NCI-H748 treated with DMSO at 0.1 percent for 48 hours (cell line): Measurements from ENCODE around the gene MYBBP1A.

ENCODE experiments used
- DNase-seq: peaks from one replicate; lab custom pipeline; 2025; lab: John Stamatoyannopoulos, UW

The MYBBP1A gene

DNA sequence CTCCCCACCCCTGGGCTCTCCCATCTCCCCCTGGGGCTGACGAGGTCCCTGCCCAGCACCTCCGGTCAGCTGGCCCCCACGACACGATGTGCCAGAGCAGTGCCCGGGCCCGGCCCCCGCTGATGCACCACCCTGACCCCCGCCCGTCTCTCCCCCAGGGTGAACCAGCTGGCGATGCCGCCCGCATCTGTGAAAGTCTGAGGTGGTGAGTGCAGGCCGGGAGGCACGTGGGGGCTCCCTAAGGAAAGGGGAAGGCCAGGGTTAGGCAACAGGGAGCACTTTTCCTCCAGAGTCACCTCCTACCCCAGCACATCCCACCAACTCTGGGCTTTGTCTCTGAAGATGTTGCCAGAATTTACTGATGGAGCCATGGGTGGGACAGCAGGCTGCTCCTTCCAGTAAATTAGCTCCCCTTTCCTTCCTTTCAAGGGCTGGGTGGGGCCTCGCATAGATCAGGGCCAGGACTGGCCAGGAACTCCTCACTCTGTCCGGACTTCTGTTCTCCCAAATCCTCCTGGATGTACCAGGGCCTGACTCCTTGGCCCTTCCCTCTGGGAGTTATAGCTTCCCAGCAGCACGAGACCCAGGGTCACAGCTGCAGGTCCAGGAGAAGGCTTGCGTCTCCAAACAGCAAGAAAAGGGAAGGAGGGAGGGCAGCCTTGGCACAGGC, 18.3 kb downstream of the MYBBP1A start:
- DNase-seq = no peak

DNA sequence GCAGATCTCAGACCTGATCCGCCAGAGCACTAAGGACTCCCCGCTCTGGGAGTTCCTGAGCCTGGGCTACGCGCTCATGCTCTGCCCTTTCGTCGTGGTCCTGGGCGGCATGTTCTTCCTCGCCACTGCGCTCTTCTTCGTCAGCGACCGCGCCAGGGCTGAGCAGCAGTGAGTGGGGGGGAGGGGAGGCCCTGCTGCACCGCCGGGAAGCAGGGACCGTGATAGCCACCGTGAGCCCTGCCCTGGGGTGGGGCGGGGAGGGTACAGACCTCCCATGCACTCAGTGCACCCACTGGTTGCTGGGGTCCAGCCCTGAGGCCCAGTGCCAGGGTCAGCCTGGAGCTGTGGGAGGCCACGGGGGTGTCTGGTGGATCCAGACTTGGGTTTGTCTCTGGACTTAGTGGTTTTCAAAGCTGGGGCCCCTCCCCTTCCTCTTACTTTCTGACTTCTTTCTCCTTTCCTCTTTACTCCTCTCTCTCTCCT, 18.9 kb downstream of the MYBBP1A start:
- DNase-seq = no peak

DNA sequence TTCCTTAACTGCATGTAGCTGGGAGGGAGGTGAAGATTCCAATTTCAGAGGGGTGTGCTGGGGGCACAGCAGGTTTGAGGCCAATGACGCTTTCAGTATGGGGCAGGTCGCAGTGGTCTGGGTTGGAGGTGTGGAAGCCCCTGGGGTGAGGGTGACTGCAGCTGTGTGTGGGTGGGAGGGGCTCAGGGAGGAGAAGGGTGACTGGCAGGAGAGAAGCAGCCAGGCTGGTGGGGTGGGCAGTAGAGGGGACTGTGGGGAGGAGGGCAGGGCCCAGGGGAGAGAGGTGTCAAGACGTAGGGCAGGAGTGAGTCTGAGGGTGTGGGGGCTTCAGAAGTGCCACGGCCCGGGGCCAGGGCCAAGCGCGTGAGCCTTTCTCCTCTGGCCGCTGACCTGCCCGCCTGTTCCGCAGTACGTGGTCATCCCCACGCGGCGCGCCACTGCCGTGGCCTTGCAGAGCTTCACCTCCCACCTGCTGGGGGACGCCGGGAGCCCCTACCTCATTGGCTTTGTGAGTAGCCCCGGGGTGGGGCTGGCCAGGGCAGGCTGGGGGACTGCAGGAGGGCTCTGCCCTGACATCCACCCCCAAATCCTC, 19.4 kb downstream of the MYBBP1A start:
- DNase-seq = no peak

DNA sequence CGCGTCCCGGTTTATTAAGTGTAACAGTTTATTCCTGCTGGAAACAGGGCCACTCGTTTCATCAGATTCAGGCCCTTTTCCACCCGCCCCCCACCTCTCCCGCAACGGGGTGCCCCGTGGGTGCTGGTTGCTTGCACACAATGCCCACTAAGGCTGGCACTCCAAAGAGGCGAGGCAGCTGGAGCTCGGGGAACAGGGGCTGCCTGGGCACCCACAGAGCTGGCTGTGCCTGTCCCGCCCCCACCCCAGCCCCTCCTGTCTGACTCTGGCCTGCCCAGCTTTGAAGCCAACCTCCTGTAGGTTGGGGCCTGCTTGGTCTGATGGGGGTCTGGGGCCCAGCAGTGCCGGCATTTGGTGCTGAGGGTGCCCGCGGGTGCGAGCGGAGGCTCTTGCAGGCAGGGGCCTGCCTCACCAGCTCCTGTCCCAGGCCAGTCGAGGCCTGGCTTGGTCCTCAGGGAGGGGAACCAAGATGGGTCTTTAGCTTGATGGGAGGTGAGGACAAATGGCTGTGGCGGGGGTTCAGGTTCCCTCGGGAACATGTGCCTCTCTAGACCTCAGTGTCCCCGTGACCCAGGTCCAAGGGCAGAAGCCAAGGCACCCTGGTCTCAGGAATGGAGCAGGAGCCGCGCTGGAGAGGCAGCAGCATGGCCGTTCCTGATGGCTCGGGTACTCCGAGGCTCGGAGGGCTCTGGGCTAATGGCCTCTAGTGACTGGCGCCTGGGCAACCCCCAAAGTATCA, 20.1 kb downstream of the MYBBP1A start:
- DNase-seq = no peak

DNA sequence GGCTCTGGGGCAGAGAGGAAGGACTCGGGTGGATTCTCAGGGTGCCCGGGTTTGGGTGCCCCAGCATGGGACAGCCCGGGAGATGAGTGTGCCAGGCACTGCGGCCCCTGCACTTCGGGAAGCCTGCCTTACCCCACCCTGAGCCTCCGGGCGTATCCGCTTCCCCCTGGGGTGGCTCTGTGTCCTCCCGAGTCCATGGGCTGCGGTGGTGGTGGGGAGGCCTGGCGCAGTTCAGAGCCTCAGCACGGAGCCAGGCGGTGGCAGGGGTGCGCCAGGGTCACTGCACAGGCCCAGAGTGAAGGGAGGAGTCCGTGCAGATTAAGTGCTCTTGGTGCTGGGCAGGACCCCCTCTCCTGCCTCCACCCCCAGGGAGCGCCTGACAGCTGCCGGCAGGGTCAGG, 20.7 kb downstream of the MYBBP1A start:
- no peak for DNase-seq

DNA sequence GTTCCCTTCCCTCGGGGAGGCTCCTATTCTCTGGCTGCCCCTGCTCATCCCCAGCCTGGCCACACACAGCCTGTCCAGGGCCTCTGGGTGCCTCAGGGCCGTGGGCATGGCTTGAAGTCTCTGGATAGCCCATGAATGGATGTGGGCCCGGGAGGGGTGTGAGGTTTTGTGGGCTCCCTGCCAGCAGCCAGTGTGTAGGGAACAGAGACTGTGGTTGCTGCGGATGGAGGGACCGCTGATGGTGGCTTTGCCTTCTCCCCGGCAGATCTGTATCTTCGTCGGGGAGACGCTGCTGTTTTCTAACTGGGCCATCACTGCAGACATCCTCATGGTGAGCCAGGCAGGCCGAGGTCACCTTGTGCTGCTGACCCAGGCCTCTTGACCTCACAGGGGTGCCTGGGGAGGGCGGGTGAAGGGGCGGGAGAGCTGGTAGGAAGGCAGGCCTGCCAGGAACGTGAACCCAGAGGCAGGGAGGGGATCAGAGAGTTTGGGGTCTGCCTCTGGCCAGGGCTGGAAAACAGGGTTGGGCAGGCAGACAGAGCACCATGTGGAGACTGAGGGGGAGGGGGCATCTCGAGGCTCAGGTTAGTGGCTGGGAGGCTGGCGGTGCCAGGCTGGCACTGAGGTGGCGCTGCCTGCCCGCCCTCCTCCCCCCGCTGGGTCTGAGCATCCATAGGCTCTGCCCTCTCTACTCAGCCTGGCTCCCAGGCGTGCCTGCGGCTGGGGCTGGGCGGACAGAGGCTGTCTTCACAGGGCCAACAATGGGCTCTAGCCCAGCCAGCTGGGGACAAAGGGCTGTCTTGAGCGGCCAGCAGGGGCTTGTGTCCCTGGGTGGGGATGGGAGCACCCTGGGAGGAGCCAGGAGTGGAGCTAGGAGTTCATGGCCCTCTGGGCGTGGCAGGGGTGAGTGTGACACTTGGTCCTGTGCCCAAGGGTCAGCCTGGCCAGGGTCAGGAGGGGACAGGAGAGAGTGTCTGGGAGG, 21.4 kb downstream of the MYBBP1A start:
- no peak for DNase-seq

DNA sequence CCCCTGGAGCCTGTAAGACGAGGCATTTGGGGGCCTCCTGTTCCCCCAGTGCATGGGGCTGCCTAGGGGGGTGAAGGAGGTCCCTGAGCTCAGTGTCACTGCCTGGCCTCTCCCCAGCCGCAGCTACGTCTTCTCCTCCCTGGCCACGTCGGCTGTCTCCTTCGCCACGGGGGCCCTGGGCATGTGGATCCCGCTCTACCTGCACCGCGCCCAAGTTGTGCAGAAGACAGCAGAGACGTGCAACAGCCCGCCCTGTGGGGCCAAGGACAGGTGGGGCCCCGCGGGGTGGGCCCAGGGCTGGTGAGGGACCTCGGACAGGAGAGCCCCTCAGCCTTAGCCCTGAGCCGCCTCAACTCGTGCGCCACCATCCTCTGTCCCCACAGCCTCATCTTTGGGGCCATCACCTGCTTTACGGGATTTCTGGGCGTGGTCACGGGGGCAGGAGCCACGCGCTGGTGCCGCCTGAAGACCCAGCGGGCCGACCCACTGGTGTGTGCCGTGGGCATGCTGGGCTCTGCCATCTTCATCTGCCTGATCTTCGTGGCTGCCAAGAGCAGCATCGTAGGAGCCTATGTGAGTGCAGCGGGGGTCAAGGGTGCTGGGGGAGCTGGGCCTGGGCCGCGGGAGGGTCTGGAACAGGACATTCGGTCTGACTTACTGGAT, 22.2 kb downstream of the MYBBP1A start:
- no peak for DNase-seq

DNA sequence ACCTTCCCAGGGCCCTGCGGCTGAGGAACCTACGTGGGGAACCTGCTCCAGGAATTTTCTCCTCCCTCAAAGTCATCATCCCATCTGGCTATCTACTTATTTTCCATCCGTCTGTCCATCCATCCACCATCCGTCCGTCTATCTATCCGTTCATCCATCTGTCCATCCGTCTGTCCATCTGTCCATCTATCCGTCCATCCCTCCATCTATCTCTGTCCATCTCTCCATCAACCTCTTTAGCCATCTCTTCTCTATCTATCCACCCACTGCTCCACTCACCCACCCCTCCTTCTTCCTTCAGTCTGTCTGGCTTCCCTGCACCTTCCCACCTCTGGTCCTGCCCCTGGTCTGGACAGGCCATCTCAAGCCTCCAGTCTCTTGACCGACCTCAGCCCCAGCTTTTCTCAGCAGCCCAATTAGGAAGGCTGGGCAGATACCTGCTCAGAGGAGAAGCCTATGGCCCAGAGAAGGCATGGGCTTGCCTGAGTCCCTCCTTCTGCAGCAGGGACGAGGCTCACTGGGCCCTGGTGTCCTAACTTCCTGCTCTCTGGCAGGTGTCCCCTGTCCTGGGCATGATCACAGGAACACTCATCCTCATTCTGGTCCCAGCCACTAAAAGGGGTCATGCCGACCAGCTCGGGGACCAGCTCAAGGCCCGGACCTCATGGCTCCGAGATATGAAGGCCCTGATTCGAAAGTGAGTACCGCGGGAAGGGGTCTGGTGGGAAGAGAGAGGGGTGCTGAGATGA, 23.0 kb downstream of the MYBBP1A start:
- no peak for DNase-seq

DNA sequence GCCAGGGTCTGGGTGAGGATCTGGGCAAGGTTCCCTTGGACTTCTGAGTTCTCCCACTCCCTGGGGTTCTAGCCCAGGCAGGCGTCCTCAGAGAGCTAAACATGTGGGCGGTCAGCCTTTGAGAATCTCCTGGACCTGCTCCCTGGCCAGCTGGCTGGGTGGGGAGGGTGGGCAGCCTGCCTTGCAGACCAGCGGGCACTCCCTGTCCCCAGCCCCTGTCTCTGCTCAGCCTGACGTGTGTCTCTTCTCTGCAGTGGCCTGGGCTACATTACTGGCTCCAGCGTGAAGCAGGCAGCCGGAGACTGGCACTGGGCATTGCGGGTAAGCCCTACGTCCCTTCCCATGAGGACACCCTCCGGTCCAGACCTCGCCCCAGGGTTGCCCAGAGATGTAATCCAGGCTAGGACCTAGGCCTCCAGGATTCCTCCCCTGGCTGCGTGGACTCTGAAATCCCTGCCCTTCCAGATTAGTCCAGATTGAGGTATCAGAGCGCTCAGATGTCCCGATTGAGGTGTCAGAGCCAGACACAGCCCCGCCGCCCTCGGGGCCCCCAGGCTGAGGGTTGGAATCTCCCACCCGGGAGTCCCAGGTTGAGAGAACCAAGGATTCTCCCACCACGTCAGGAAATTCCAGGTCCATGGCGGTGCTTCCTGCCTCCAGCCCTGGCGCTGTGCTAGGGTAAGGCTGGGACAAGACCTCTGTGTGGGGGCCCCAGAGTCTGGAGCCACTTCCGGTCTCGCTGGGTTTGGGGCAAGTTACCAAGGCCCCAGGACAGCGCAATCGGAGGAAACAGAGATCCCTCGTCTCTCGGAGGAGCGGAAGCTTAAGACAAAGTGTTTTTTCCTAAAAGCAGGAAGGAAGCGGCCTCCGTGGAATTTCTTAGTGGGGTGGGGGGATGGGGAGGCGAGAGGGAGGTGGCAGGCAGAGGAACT, 24.1 kb downstream of the MYBBP1A start:
- no peak for DNase-seq

DNA sequence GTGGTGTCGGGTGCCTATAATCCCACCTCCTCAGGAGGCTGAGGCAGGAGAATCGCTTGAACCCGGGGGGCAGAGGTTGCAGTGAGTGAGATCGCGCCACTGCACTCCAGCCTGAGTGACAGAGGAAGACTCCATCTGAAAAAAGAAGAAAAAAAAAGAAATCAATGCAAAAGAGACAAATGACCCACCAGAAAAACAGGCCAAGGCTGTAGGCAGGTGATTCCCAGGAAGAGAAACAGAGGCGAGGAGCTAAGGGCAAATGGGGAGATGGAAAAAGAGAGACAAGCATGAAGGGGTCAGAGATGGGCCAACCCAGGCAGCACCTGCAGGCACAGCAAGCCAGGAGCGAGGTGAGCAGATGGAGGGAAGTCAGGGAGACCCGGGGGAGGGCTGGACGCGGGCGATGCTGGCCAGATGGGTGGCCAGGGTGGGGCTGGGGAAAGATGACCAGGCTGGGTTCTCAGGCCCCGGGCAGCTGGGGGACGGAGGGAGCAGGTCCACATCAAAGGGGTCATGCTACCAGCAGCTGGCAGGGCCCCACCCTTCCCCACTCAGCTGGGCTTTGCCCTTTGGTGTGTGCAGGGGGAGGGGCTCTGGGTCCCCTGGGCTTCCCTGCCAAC, 25.5 kb downstream of the MYBBP1A start:
- DNase-seq = no peak

DNA sequence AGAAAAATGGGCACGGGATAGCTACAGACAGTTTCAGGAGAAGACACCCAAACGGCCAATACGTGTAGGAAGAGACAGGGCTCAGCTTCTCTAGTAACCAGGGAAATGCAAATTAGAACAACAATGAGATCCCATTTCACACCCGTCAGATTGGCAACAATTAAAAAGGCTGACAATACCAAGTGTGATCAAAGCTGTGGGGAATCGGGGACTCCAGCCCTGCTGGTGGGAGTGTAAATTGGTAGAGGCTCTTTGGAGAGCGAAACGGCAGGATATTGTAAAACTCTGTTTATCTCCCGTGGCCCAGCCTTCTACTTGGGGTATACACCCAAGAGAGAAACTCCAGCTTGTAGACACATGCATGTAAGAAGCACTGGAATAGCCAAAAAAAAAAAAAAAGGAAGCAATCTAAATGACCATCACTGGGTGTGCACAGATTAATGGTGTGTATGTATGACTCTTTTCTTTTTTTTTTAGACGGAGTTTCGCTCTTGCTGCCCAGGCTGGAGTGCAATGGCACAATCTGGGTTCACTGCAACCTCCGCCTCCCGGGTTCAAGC, 27.5 kb downstream of the MYBBP1A start:
- no peak for DNase-seq

DNA sequence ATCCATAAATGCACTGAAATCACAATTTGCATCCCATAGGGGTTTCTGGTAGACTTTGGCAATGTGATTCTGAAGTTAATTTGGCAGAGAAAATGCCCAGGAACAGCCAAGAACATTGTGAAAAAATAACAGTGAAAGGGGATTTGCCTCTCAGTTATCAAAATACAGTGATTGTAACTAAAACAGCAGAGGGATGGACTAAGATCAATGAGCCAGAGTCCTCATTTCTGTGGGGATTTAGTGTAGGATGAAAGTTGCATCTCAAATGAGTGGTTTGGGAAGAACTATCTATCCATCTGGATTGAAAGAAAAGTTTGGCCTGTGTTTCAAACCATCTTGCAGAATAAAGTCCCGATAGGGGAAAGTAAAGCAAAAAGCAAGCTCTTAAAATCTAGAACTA, 28.1 kb downstream of the MYBBP1A start:
- DNase-seq = no peak

DNA sequence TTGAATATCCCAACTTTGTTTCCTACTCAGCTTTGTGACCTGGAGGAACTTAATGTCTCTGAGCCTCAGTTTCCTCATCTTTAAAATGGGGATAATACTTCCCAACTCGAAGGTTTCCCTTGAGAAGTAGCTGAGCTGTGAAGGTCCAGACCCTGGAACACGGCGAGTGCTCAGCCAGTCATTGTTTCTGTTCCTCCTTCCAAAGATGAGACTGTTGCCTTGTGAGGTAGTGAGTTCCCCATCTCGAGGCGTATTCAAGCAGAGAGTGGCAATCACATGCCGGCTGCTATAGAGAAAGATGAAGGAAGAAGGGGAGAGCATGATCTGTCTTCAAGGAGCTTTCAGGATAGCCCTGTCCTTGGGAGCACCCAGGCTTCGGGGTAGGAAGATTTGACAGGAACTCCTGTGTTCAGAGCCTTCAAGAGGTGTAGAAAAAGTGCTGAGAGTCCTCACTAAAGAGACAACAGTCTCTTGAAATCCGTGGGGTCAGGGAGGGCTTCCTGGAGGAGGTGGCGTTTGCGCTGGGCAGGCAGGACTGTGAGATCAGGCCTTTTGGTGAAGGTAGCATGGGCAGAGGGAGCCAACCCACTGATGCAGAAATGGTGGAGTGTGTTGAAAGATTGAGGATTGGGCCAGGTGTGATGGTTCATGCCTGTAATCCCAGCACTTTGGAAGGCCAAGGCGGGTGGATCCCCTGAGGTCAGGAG, 29.3 kb downstream of the MYBBP1A start:
- no peak for DNase-seq

DNA sequence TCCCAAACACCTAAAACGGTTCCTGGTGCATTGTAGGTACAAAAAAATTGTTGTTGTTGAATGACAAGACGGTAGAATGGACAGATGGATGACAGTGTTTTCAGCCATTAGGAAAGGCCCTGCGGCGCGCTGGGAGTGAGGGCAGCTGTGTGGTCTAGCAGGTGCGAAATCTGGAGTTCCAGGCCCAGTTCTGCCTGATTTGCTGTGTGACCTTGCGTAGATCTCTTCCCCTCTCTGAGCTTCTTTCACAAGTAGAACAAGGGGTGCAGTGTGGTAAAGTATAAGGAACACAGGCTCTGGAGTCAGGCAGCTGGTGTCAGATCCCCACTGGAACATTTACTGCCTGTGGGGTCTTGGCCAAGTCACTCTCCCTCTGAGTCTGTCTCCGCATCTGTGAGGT, 31.2 kb downstream of the MYBBP1A start:
- no peak for DNase-seq

DNA sequence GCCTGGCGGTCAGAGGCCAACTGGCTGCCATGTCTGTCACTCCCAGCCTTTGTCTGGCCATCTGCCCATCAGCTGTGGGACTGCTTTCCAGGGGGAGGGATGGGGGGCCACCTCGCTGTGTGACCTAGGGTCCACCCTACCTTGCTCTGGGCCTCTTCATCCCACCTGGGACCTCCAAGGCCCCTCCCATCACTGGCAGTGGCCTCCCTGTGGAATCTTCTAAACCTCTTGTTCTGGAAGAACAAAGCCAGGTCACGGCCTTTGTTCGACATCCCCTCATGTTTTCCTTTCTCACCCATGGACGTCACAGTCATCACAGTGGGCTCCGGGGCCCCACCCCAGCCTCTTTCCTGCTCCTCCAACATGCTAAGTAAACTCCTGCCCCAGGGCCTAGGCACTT, 32.5 kb downstream of the MYBBP1A start:
- DNase-seq = no peak

DNA sequence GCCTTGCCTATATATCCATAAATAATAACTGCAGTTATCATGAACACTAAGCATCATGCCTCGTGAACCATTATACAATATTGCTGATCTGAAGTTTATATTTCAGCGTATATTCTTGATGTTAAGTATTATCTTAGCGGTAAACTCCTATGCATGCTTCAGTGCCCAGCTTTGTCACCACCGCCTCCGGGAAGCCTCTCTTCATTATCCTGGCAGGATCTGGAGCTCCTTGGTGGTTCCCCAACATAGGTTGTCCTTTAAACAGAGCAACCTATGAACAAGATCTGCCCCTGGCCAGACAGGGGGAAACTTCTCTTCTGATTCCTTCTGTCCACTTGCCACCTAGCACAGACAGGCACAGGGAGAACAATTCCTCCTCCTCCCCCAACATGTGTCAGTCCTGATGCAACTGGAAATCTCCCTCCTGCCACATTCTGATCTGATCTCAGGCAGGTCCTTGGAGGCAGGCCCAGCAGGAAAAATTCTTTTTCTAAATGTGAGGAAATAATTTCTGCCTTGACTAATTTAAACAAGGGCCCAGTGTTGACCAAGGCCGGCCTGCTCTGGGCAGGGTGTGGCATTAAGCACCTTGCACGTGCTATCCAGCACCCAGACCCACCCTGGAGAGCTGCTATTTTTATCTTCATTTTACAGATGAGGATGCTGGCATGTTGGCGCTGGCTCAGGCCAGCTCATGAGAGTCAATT, 34.1 kb downstream of the MYBBP1A start:
- DNase-seq = no peak

DNA sequence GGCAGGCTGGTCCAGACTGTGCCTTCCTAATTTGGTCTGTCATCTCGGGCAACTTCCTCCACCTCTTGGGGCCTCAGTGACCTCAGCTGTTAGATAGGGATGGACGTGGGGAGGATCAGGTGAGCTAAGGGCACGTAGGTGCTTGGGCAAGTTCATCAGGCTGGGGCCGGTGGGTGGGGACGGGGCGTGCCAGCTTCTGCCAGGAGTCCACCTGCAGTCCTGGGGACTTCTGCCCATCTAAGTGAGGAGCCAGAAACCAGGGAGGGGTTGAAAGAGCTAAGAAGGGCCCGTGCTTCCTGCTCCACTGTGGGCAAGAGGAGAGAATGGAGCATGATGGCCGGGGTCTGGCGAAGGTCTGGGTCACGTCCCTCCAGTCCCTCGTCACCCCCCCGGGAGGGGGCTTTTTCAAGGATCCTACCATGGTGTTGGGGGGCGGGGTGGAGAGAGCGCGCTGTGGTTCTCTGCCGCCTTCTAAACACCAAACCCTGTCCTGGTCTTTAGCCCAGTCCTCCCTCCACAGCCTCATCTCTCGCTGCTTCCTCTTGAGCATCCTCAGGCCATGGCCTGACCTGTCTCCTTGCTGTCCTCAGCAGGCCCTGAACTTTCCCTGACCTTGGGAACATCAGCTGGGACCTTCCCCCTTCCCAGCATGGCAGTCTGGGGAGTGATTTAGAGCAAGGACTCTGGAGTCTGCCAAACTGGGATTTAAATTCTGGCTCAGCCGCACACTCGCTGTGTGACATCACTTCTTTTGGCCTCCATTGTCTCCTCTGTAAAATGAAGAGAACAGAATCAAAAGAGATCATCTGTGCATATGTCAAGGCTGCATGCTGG, 34.9 kb downstream of the MYBBP1A start:
- DNase-seq = no peak
